Measurements from ENCODE around the gene GAPVD1.

- TF ChIP-seq RAD21 (IDR thresholded peaks at IDR 0.05 in 1 of 2, conservative IDR thresholded peaks at IDR 0.05 in 1 of 2; ENCODE audit: low read depth in 2 of 2, low read length in 2 of 2) = no peak
- no peak for TF ChIP-seq MAX (IDR thresholded peaks at IDR 0.05)
- TF ChIP-seq CHD1 (IDR thresholded peaks at IDR 0.05; ENCODE audit: low read depth, low read length) = no peak
- no peak for TF ChIP-seq SIX5 (IDR thresholded peaks at IDR 0.05; ENCODE audit: low read depth, low read length)
- TF ChIP-seq CTCF (IDR thresholded peaks at IDR 0.05; ENCODE audit: control extremely low read depth in 1 of 3, insufficient read depth in 1 of 3, low read depth in 1 of 3, low read length in 3 of 3) = no peak
- no peak for TF ChIP-seq EZH2 (IDR thresholded peaks at IDR 0.05; ENCODE audit: low read depth, low read length, severe bottlenecking)
These were observed 11.1 kb downstream of the GAPVD1 start for GRCh38 chr9:125272697-125273096.
